Hepatocyte (in vitro differentiated cells): ENCODE measurements around the gene ANTXR2. TPM values are rescaled to one million over a fixed set of nuclear protein-coding genes. Genes with fewer than 3 reads are reported as not detected.

ENCODE experiments used
- DNase-seq: peaks from one replicate; pipeline ENCODE4 v3.0.0-alpha.2; 2016; ENCODE audit warnings: low spot score
- H2AFZ ChIP-seq: fragments of 200-600 bp; sonication (generic); 2 replicates; pipeline ENCODE4 v1.6.0; 2016; ENCODE audit warnings: antibody characterized with exemption, mild to moderate bottlenecking
- H3K27ac ChIP-seq: fragments of 200-600 bp; sonication (generic); 2 replicates; pipeline ENCODE4 v1.5.1; 2016; ENCODE audit warnings: mild to moderate bottlenecking
- H3K27me3 ChIP-seq: fragments of 200-600 bp; sonication (generic); 2 replicates; pipeline ENCODE4 v1.6.1; 2016
- H3K36me3 ChIP-seq: fragments of 200-600 bp; sonication (generic); replicated peaks from 2 replicates; pipeline ENCODE4 v1.5.1; 2016; ENCODE audit warnings: low read depth; ENCODE audit not compliant: insufficient read depth
- H3K4me1 ChIP-seq: fragments of 200-600 bp; sonication (generic); 2 replicates; pipeline ENCODE4 v1.5.1; 2016; ENCODE audit warnings: mild to moderate bottlenecking, moderate library complexity; ENCODE audit not compliant: insufficient read depth
- H3K4me2 ChIP-seq: fragments of 200-600 bp; sonication (generic); 2 replicates; pipeline ENCODE4 v1.6.0; 2016
- H3K4me3 ChIP-seq: fragments of 200-600 bp; sonication (generic); 2 replicates; pipeline ENCODE4 v1.5.1; 2016; ENCODE audit warnings: mild to moderate bottlenecking
- H3K79me2 ChIP-seq: fragments of 200-600 bp; sonication (generic); 2 replicates; pipeline ENCODE4 v1.6.0; 2017; ENCODE audit warnings: mild to moderate bottlenecking
- H3K9me2 ChIP-seq: fragments of 200-600 bp; sonication (generic); replicated peaks from 2 replicates; pipeline ENCODE4 v1.6.0; 2017; ENCODE audit warnings: mild to moderate bottlenecking; ENCODE audit not compliant: insufficient read depth
- H3K9me3 ChIP-seq: fragments of 200-600 bp; sonication (generic); 2 replicates; pipeline ENCODE4 v1.5.1; 2016; ENCODE audit warnings: low read depth, mild to moderate bottlenecking
- H4K20me1 ChIP-seq: fragments of 200-600 bp; sonication (generic); 2 replicates; pipeline ENCODE4 v1.6.0; 2016; ENCODE audit warnings: mild to moderate bottlenecking; ENCODE audit not compliant: insufficient read depth, poor library complexity, severe bottlenecking
- EZH2 ChIP-seq: fragments of 200-600 bp; sonication (generic); IDR thresholded peaks from 2 replicates; pipeline ENCODE4 v1.6.1; 2016; ENCODE audit warnings: antibody characterized with exemption, mild to moderate bottlenecking, borderline replicate concordance
- EZH2phosphoT487 ChIP-seq: fragments of 200-600 bp; sonication (generic); IDR thresholded peaks from one replicate; pipeline ENCODE4 v1.6.1; 2018; ENCODE audit warnings: antibody characterized with exemption, mild to moderate bottlenecking, low read depth, moderate library complexity; ENCODE audit not compliant: unreplicated experiment, severe bottlenecking
- WGBS: methylation state at CpG from one replicate; pipeline ENCODE4 v1.1.6; 2016; ENCODE audit warnings: low lambda C conversion rate; ENCODE audit errors: missing lambda C conversion rate; 5-methylcytosine and 5-hydroxymethylcytosine counted together
- polyA plus RNA-seq: library from polyadenylated mRNA; unstranded; fragments of >200 nt; fragmentation: Nextera tagmentation; extraction: Ambion mirVana; gene quantifications from 2 replicates; pipeline ENCODE4 v1.2.1, GENCODE V29; 2016
- total RNA-seq: library from RNA; depleted of rRNA; stranded (reverse); fragments of >200 nt; gene quantifications from 2 replicates; pipeline ENCODE4 v1.2.3, GENCODE V29; 2014
- TF ChIP-seq, protein P1 (sequence below): fragments of 200-600 bp; sonication (generic); IDR thresholded peaks from 2 replicates; pipeline ENCODE4 v1.5.1; 2016; ENCODE audit warnings: antibody characterized with exemption, mild to moderate bottlenecking; ENCODE audit not compliant: poor library complexity

ANTXR2 gene
- total and polyA plus RNA-seq, 2 experiments from 2014 or later, result 25.2 to 46.5 TPM

- H3K27ac ChIP-seq, result no peak overlapping the region
- no peak overlapping the region for H3K4me2 ChIP-seq
- no peak for DNase-seq
- no peak overlapping the region for H2AFZ ChIP-seq
- H3K9me3 ChIP-seq, result no peaks in the 10 kb centered on the region
- no peaks in the 10 kb centered on the region for H3K27me3 ChIP-seq
- H3K36me3 ChIP-seq, result no peaks in the 10 kb centered on the region
- H3K79me2 ChIP-seq, result no peaks in the 10 kb centered on the region
- TF ChIP-seq EZH2, result no peak
- no peak for TF ChIP-seq EZH2phosphoT487
- TF ChIP-seq, protein P1, sequence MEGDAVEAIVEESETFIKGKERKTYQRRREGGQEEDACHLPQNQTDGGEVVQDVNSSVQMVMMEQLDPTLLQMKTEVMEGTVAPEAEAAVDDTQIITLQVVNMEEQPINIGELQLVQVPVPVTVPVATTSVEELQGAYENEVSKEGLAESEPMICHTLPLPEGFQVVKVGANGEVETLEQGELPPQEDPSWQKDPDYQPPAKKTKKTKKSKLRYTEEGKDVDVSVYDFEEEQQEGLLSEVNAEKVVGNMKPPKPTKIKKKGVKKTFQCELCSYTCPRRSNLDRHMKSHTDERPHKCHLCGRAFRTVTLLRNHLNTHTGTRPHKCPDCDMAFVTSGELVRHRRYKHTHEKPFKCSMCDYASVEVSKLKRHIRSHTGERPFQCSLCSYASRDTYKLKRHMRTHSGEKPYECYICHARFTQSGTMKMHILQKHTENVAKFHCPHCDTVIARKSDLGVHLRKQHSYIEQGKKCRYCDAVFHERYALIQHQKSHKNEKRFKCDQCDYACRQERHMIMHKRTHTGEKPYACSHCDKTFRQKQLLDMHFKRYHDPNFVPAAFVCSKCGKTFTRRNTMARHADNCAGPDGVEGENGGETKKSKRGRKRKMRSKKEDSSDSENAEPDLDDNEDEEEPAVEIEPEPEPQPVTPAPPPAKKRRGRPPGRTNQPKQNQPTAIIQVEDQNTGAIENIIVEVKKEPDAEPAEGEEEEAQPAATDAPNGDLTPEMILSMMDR, result no peak
- no peak overlapping the region for H3K4me3 ChIP-seq
- no peaks in the 10 kb centered on the region for H3K4me1 ChIP-seq
- no peaks in the 10 kb centered on the region for H4K20me1 ChIP-seq
- WGBS, result 84% methylated on average over 4 of the region's 4 CpGs
- H3K9me2 ChIP-seq, result no peaks in the 10 kb centered on the region
These were observed 197.6 kb downstream of the ANTXR2 start for GRCh38 chr4:79875344-79875899.

- Histone ChIP-seq H3K4me2 (no peak overlapping the region), H3K4me3 (no peak overlapping the region), H3K79me2 (no peaks in the 10 kb centered on the region), H4K20me1 (no peaks in the 10 kb centered on the region), H3K27me3 (no peaks in the 10 kb centered on the region), H3K27ac (no peak overlapping the region), H3K4me1 (no peaks in the 10 kb centered on the region), H3K36me3 (no peaks in the 10 kb centered on the region), H3K9me3 (no peaks in the 10 kb centered on the region), H3K9me2 (no peaks in the 10 kb centered on the region), H2AFZ (no peak overlapping the region)
- WGBS, result 87% methylated on average over 2 of the region's 2 CpGs
- TF ChIP-seq EZH2phosphoT487, result no peak
- no peak for TF ChIP-seq EZH2
- TF ChIP-seq, protein P1, result no peak
- DNase-seq, result no peak
These were observed 198.8 kb downstream of the ANTXR2 start for GRCh38 chr4:79874197-79874596.

GRCh38 chr4:79872738-79873137 is 200.3 kb downstream of the ANTXR2 start:
- WGBS, result 95% methylated on average over 1 of the region's 1 CpG
- DNase-seq, result no peak
- no peaks in the 10 kb centered on the region for H3K9me2 ChIP-seq
- H4K20me1 ChIP-seq, result no peaks in the 10 kb centered on the region
- no peak overlapping the region for H2AFZ ChIP-seq
- no peaks in the 10 kb centered on the region for H3K36me3 ChIP-seq
- H3K79me2 ChIP-seq, result no peaks in the 10 kb centered on the region
- no peaks in the 10 kb centered on the region for H3K4me1 ChIP-seq
- no peak overlapping the region for H3K27ac ChIP-seq
- TF ChIP-seq, protein P1, result no peak
- TF ChIP-seq EZH2phosphoT487, result no peak
- TF ChIP-seq EZH2, result no peak
- no peaks in the 10 kb centered on the region for H3K27me3 ChIP-seq
- H3K4me3 ChIP-seq, result no peak overlapping the region
- no peaks in the 10 kb centered on the region for H3K9me3 ChIP-seq
- H3K4me2 ChIP-seq, result no peak overlapping the region
